Measurements from ENCODE around the gene CLDN18.

Gene CLDN18

GRCh38 chr3:138025553-138025952, 15.6 kb downstream of the CLDN18 start:
- no peak for DNase-seq (ENCODE audit: low read depth)

GRCh38 chr3:138027821-138028220, 17.9 kb downstream of the CLDN18 start:
- no peak for DNase-seq (ENCODE audit: low read depth)

GRCh38 chr3:138030734-138031280, 20.8 kb downstream of the CLDN18 start:
- DNase-seq (ENCODE audit: low read depth) = no peak

- DNase-seq (ENCODE audit: low read depth) = no peak
Measured at GRCh38 chr3:138031536-138031935, 21.6 kb downstream of the CLDN18 start.

- DNase-seq (ENCODE audit: low read depth) = no peak
Measured at GRCh38 chr3:138032567-138032966, 22.6 kb downstream of the CLDN18 start.

GRCh38 chr3:138033202-138033691, 23.3 kb downstream of the CLDN18 start:
- DNase-seq (ENCODE audit: low read depth) = no peak

GRCh38 chr3:138034918-138035317, 25.0 kb downstream of the CLDN18 start:
- no peak for DNase-seq (ENCODE audit: low read depth)

GRCh38 chr3:138036572-138036971, 26.6 kb downstream of the CLDN18 start:
- no peak for DNase-seq (ENCODE audit: low read depth)

- no peak for DNase-seq (ENCODE audit: low read depth)
Measured at GRCh38 chr3:138038725-138039462, 28.9 kb downstream of the CLDN18 start.

GRCh38 chr3:138042043-138042442, 32.1 kb downstream of the CLDN18 start:
- DNase-seq (ENCODE audit: low read depth) = no peak

- peak; percentile 84 for DNase-seq (ENCODE audit: low read depth)
Measured at GRCh38 chr3:138043266-138044029, 33.5 kb downstream of the CLDN18 start.

- no peak for DNase-seq (ENCODE audit: low read depth)
Measured at GRCh38 chr3:138046085-138046484, 36.1 kb downstream of the CLDN18 start.

- DNase-seq (ENCODE audit: low read depth) = no peak
Measured at GRCh38 chr3:138046955-138047354, 37.0 kb downstream of the CLDN18 start.

GRCh38 chr3:138047596-138048158, 37.7 kb downstream of the CLDN18 start:
- DNase-seq (ENCODE audit: low read depth) = no peak

GRCh38 chr3:138049157-138049919, 39.4 kb downstream of the CLDN18 start:
- no peak for DNase-seq (ENCODE audit: low read depth)

- DNase-seq (ENCODE audit: low read depth) = no peak
Measured at GRCh38 chr3:138051947-138052802, 42.2 kb downstream of the CLDN18 start.

GRCh38 chr3:138054057-138054456, 44.1 kb downstream of the CLDN18 start:
- DNase-seq (ENCODE audit: low read depth) = no peak

GRCh38 chr3:138057384-138057783, 47.4 kb downstream of the CLDN18 start:
- DNase-seq (ENCODE audit: low read depth) = no peak

- DNase-seq (ENCODE audit: low read depth) = no peak
Measured at GRCh38 chr3:138059261-138059660, 49.3 kb downstream of the CLDN18 start.

- DNase-seq (ENCODE audit: low read depth) = no peak
Measured at GRCh38 chr3:138060792-138061191, 50.8 kb downstream of the CLDN18 start.

GRCh38 chr3:138062037-138062436, 52.1 kb downstream of the CLDN18 start:
- no peak for DNase-seq (ENCODE audit: low read depth)

Data from HS-27A (cell line).